A204.1 (cell line): ENCODE data around the gene NCKAP5.

ENCODE experiments used
- FAIRE-seq: peaks from 2 replicates; lab custom pipeline; 2012; peaks lifted over from hg19 to GRCh38; lab: Jason Lieb, UNC

NCKAP5 gene

GRCh38 chr2:133421516-133422324 is 146.5 kb downstream of the NCKAP5 start:
- FAIRE-seq = no peak

- FAIRE-seq = no peak
Observed at GRCh38 chr2:133420788-133421187, 147.5 kb downstream of the NCKAP5 start.

- FAIRE-seq = no peak
Observed at GRCh38 chr2:133418671-133419070, 149.6 kb downstream of the NCKAP5 start.

GRCh38 chr2:133418021-133418420 is 150.2 kb downstream of the NCKAP5 start:
- no peak for FAIRE-seq

- no peak for FAIRE-seq
Observed at GRCh38 chr2:133417415-133417814, 150.8 kb downstream of the NCKAP5 start.

- no peak for FAIRE-seq
Observed at GRCh38 chr2:133416736-133417135, 151.5 kb downstream of the NCKAP5 start.

- no peak for FAIRE-seq
Observed at GRCh38 chr2:133416146-133416545, 152.1 kb downstream of the NCKAP5 start.

GRCh38 chr2:133415210-133415876 is 152.9 kb downstream of the NCKAP5 start:
- no peak for FAIRE-seq

- FAIRE-seq = no peak
Observed at GRCh38 chr2:133414486-133415209, 153.6 kb downstream of the NCKAP5 start.

GRCh38 chr2:133413863-133414262 is 154.4 kb downstream of the NCKAP5 start:
- no peak for FAIRE-seq

GRCh38 chr2:133412694-133413093 is 155.6 kb downstream of the NCKAP5 start:
- FAIRE-seq = no peak

- FAIRE-seq = no peak
Observed at GRCh38 chr2:133411857-133412256, 156.4 kb downstream of the NCKAP5 start.

- no peak for FAIRE-seq
Observed at GRCh38 chr2:133411101-133411500, 157.2 kb downstream of the NCKAP5 start.

GRCh38 chr2:133409581-133410285 is 158.5 kb downstream of the NCKAP5 start:
- no peak for FAIRE-seq

GRCh38 chr2:133408671-133409070 is 159.6 kb downstream of the NCKAP5 start:
- no peak for FAIRE-seq

GRCh38 chr2:133407341-133407740 is 160.9 kb downstream of the NCKAP5 start:
- FAIRE-seq = no peak

- FAIRE-seq = no peak
Observed at GRCh38 chr2:133405252-133405651, 163.0 kb downstream of the NCKAP5 start.

- FAIRE-seq = no peak
Observed at GRCh38 chr2:133400411-133400810, 167.9 kb downstream of the NCKAP5 start.

- FAIRE-seq = no peak
Observed at GRCh38 chr2:133393895-133394294, 174.4 kb downstream of the NCKAP5 start.

GRCh38 chr2:133390156-133390555 is 178.1 kb downstream of the NCKAP5 start:
- no peak for FAIRE-seq

- FAIRE-seq = no peak
Observed at GRCh38 chr2:133389569-133389968, 178.7 kb downstream of the NCKAP5 start.

- FAIRE-seq = no peak
Observed at GRCh38 chr2:133382566-133382965, 185.7 kb downstream of the NCKAP5 start.
